Mucosa of descending colon (tissue), 3 donors: ENCODE data around the gene REX1BD. TPM values are rescaled to one million over a fixed set of nuclear protein-coding genes. Genes with fewer than 3 reads are reported as not detected.

Experiments used
- ATAC-seq: fragments of 200-7000 bp; cut with Tn5 transposase; one replicate; pipeline ENCODE4 v1.9.1; 2020; ENCODE audit warnings: mild to moderate bottlenecking, moderate library complexity
- DNase-seq, 3 donors: peaks; one replicate each; pipeline ENCODE4 v3.0.0-alpha.2; 2020
- H3K36me3 ChIP-seq: fragments of 200-600 bp; one replicate; pipeline ENCODE4 v1.8.0; 2021; ENCODE audit warnings: low read depth, mild to moderate bottlenecking
- H3K4me1 ChIP-seq: fragments of 200-600 bp; one replicate; pipeline ENCODE4 v1.8.0; 2021; ENCODE audit warnings: low read depth, mild to moderate bottlenecking
- H3K4me3 ChIP-seq: fragments of 200-600 bp; one replicate; pipeline ENCODE4 v1.8.0; 2021; ENCODE audit warnings: mild to moderate bottlenecking
- H3K9me3 ChIP-seq: fragments of 200-600 bp; one replicate; pipeline ENCODE4 v1.8.0; 2021; ENCODE audit warnings: mild to moderate bottlenecking
- CTCF ChIP-seq: fragments of 200-600 bp; IDR thresholded peaks from one replicate; pipeline ENCODE4 v1.8.0; 2022; ENCODE audit warnings: antibody characterized with exemption, mild to moderate bottlenecking
- intact Hi-C, 2 donors: fragments of 100-400 bp; cut with DNase I in 1 of 2; cut with micrococcal nuclease in 1 of 2; formaldehyde crosslinking; loops; one replicate each; pipeline versions ENCODE4 v1.11.0 to v1.11.1; 2022; cut with DNase I, micrococcal nuclease
- total RNA-seq, 3 donors: library from RNA; stranded (reverse); fragmentation: NEBNext Ultra II Directional in 2 of 3; extraction: Animal tissue kit (Norgen Biotek cat#: 25700) in 2 of 3; gene quantifications; one replicate each; pipeline versions ENCODE4 v1.2.1 to v1.2.4, GENCODE V29; 2021 to 2023
- donor health status: DM: no; HTN: no; CAD: no; lungs with moderate emphysema.
- donor health status: DM: no; HTN: no; CAD: no.
- donor health status: DM: no; HTN: yes; CAD: no.

The REX1BD gene
- total RNA-seq, 3 donors from 2014 or later = 48.2 to 55.4 (median 49.3) TPM

- Histone ChIP-seq H3K36me3 (no peaks in the 10 kb centered on the region), H3K4me1 (peaks cover 23% of the 10 kb centered on the region), H3K4me3 (no peak overlapping the region), H3K9me3 (no peaks in the 10 kb centered on the region)
- DNase-seq (peak; percentile 56 to 76 (median 62)), ATAC-seq (no peak)
- intact Hi-C loops = no loop called here
- TF ChIP-seq CTCF = no peak
These were observed 44.7 kb downstream of the REX1BD start for GRCh38 chr19:18633321-18633720.

GRCh38 chr19:18634612-18635297, 46.2 kb downstream of the REX1BD start:
- TF ChIP-seq CTCF = no peak
- peaks cover 24% of the 10 kb centered on the region for H3K4me1 ChIP-seq
- peak in 2 of 3 donors; percentile 40 to 46 for DNase-seq
- no peaks in the 10 kb centered on the region for H3K36me3 ChIP-seq
- H3K9me3 ChIP-seq = no peaks in the 10 kb centered on the region
- H3K4me3 ChIP-seq = no peak overlapping the region
- ATAC-seq = no peak
- intact Hi-C loops = no loop called here

GRCh38 chr19:18635831-18636182, 47.2 kb downstream of the REX1BD start:
- Histone ChIP-seq H3K9me3 (no peaks in the 10 kb centered on the region), H3K36me3 (no peaks in the 10 kb centered on the region), H3K4me3 (no peak overlapping the region), H3K4me1 (peaks cover 24% of the 10 kb centered on the region)
- no peak for ATAC-seq
- intact Hi-C loops = no loop called here
- no peak for TF ChIP-seq CTCF
- no peak for DNase-seq

- intact Hi-C loops = no loop called here
- DNase-seq (peak; percentile 99 to 100 (median 99)), ATAC-seq (peak; percentile 89)
- Histone ChIP-seq H3K36me3 (no peaks in the 10 kb centered on the region), H3K4me1 (peaks cover 24% of the 10 kb centered on the region), H3K4me3 (peak overlapping the region; percentile 25), H3K9me3 (no peaks in the 10 kb centered on the region)
- TF ChIP-seq CTCF = no peak
These were observed 47.8 kb downstream of the REX1BD start for GRCh38 chr19:18636183-18636968.

GRCh38 chr19:18636969-18637629, 48.5 kb downstream of the REX1BD start, which contains the start of gene KLHL26:
KLHL26 (plus strand) TSS chr19:18637028; CDS start chr19:18637055, 27 bp downstream.
- no peak for ATAC-seq
- Histone ChIP-seq H3K9me3 (no peaks in the 10 kb centered on the region), H3K4me3 (peak within 1 kb of the TSS; percentile 25), H3K36me3 (no peaks in the 10 kb centered on the region), H3K4me1 (peaks cover 24% of the 10 kb centered on the region)
- intact Hi-C loops = no loop called here
- no peak for DNase-seq
- no peak for TF ChIP-seq CTCF
